ENCODE measurements around the gene USP10.

Gene USP10

GRCh38 chr16:84785843-84786581 lies 86.2 kb downstream of the USP10 start:
- DNase-seq (ENCODE audit: insufficient read length, low spot score) (no peak), FAIRE-seq (no peak)
- TF ChIP-seq CTCF (IDR thresholded peaks at IDR 0.05; ENCODE audit: insufficient read depth, missing control alignments): no peak

GRCh38 chr16:84786605-84787262 lies 86.9 kb downstream of the USP10 start:
- FAIRE-seq (no peak), DNase-seq (ENCODE audit: insufficient read length, low spot score) (no peak)
- no peak for TF ChIP-seq CTCF (IDR thresholded peaks at IDR 0.05; ENCODE audit: insufficient read depth, missing control alignments)

GRCh38 chr16:84787263-84787622 lies 87.4 kb downstream of the USP10 start:
- DNase-seq (ENCODE audit: insufficient read length, low spot score): no peak
- no peak for TF ChIP-seq CTCF (IDR thresholded peaks at IDR 0.05; ENCODE audit: insufficient read depth, missing control alignments)
- no peak for FAIRE-seq

- no peak for FAIRE-seq
- no peak for TF ChIP-seq CTCF (IDR thresholded peaks at IDR 0.05; ENCODE audit: insufficient read depth, missing control alignments)
- no peak for DNase-seq (ENCODE audit: insufficient read length, low spot score)
Measured at GRCh38 chr16:84788920-84789391, 89.2 kb downstream of the USP10 start.

GRCh38 chr16:84789431-84789830 lies 89.6 kb downstream of the USP10 start:
- no peak for DNase-seq (ENCODE audit: insufficient read length, low spot score)
- TF ChIP-seq CTCF (IDR thresholded peaks at IDR 0.05; ENCODE audit: insufficient read depth, missing control alignments): no peak
- FAIRE-seq: no peak

- no peak for TF ChIP-seq CTCF (IDR thresholded peaks at IDR 0.05; ENCODE audit: insufficient read depth, missing control alignments)
- DNase-seq (ENCODE audit: insufficient read length, low spot score): no peak
- FAIRE-seq: no peak
Measured at GRCh38 chr16:84790301-84790700, 90.5 kb downstream of the USP10 start.

GRCh38 chr16:84791088-84791487 lies 91.3 kb downstream of the USP10 start:
- FAIRE-seq (no peak), DNase-seq (ENCODE audit: insufficient read length, low spot score) (no peak)
- TF ChIP-seq CTCF (IDR thresholded peaks at IDR 0.05; ENCODE audit: insufficient read depth, missing control alignments): no peak

Data from D721Med (cell line).